SK-MEL-5 (cell line): ENCODE measurements around the gene AGAP1. TPM values are rescaled to one million over a fixed set of nuclear protein-coding genes. Genes with fewer than 3 reads are reported as not detected.

Experiments
- DNase-seq: peaks from one replicate; pipeline ENCODE4 v3.0.0-alpha.2; 2016; ENCODE audit warnings: low read depth, low spot score
- in situ Hi-C: cut with HindIII; loops from 2 replicates; pipeline ENCODE4 v1.10.0; 2016; ENCODE audit warnings: low sequenced_read_pairs, high pct_unique_total_duplicates, low pct_unique_long_range_greater_than_20kb
- total RNA-seq: library from RNA; depleted of rRNA; stranded (reverse); fragments of >200 nt; shearing (Covaris generic); gene quantifications from 2 replicates; pipeline ENCODE4 v1.2.3, GENCODE V29; 2014

The AGAP1 gene
- total RNA-seq, 1 experiment from 2014 or later, result 16.4 TPM

DNA sequence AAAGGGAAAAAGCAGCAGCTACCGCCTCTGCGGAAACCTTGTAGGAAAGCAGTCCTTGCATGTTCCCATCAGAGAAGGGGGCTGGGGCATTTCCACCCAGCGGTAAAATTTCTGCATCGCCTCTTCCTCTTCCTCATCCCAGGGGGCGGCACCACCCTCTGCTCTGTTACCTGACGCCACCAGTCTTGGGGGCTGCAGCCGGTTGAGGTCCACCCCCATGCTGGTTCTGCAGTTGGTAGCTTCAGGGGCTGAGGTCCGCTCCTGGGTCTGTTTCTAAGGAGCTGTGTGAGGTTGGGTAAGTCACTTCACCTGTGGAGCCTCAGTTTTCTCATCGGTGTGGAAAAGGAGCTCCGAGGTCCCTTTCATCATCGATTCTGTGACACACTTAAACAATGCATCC is 14.2 kb upstream of the AGAP1 start:
- in situ Hi-C loops, result no loop called here

DNA sequence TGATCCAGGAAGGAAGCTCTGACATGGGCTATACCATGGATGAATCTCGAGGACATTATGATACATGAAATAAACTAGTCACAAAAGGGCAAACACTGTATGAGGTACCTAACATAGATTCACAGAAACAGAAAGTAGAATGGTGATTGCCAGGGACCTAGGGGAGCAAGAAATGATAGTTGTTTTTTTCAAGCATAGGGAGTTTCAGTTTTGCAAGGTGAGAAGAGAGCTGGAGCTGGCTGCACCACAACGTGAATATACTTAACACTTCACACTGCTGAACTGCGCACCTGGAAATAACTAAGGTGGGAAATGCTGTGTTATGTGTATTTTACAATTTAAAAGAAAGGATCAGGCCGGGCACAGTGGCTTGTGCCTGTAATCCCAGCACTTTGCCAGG is 13.2 kb upstream of the AGAP1 start:
- DNase-seq, result no peak
- in situ Hi-C loops, result no loop called here

More for the DNA sequence above, 14.2 kb upstream of the AGAP1 start:
- DNase-seq, result no peak

GRCh38 chr2:235483313-235483712 is 10.5 kb upstream of the AGAP1 start:
- in situ Hi-C loops, result no loop called here
- no peak for DNase-seq

- DNase-seq, result no peak
- in situ Hi-C loops, result no loop called here
Measured at GRCh38 chr2:235485362-235485761, 8.5 kb upstream of the AGAP1 start.

DNA sequence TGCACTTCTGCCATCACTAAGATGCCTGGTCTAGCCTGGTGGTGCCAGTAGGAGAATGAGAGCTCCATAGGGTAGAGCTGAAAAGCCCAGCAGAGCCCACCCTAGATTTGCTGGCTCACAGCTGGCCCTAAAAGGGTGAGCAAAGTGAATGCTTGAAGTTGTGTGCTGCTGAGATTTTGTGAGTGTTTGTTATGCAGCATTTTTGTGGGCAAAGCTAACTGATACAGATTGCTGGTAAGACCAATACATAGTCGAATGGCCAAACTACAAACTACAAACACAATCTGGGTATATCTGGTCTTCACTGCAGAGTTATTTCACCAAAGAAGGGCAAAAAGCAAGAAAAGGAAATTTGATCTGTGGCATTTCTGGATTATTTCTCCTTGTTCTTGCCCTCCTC is 7.1 kb upstream of the AGAP1 start:
- no peak for DNase-seq
- in situ Hi-C loops, result no loop called here

DNA sequence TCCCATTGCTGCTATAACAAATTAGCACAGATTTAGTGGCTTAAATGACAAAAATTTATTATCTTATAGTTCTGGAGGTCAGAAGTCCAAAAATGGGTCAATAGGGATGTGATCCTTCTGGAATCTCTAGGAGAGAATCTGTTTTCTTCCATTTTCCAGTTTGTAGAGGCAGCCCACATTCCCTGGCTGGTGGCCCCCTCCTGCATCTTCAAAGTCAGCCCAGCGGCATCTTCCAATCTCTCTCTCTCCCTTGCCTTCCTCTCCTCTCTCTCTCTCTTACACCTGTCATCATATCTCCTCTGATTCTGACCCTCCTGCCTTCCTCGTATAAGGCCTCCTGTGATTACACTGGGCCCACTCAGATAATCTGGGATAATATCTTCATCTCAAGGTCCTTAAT is 3.9 kb upstream of the AGAP1 start:
- DNase-seq, result no peak
- in situ Hi-C loops, result no loop called here

DNA sequence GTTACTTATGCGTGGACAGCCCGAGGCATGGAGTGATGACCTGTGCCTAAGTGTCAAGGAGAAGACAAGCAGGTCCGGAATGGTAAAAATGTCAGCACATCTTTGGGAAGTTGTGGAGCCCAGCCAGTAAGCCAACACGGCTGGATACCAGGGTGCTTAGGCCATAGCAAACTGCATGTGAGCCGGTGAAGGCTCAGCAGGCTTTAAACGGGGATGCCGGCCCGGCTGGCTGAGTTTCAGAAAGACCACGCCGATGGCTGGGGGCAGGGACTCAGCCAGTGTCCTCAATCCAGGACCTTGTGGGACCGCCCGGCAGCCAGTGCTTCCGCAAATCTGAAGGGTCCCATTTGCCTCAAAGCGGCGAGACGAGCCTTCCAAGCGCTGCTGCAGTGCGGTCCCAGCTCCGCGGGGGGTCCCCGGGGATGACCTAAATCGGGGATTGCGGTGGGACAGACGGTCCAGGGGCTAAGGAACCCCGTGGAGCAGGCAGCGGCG is 946 bp upstream of the AGAP1 start:
- in situ Hi-C loops, result no loop called here
- no peak for DNase-seq

GRCh38 chr2:235493402-235493774 is 455 bp upstream of the AGAP1 start:
- no peak for DNase-seq
- in situ Hi-C loops, result no loop called here

DNA sequence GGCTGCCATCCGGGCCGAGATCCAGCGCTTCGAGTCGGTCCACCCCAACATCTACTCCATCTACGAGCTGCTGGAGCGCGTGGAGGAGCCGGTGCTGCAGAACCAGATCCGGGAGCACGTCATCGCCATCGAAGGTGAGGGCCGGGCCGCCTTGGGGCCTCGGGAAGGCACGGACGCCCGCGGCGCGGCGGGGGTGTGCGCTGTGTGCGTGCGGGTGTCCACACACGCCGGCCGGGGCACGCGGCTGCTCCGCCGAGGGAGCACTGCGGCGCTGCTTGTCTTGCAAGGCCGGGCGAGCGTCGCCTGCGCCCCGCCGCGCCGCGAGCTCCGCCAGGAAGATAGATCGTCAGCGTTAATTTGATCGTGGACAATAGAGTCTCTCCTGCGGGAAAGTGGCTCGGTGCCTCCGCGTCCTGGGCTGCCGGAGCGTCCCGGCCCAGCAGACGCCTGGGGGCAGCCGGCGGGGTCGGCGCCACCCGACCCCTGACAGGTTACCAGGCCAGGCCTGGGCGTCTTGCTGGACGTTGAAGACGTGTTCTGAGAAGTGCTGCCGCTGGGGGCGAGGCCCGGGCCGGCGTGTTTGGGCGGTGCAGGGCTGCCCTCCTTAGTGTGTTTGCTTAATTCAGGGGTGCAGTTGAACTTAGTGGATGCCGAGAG is 1.0 kb downstream of the AGAP1 start:
- in situ Hi-C loops, result no loop called here
- DNase-seq, result no peak

DNA sequence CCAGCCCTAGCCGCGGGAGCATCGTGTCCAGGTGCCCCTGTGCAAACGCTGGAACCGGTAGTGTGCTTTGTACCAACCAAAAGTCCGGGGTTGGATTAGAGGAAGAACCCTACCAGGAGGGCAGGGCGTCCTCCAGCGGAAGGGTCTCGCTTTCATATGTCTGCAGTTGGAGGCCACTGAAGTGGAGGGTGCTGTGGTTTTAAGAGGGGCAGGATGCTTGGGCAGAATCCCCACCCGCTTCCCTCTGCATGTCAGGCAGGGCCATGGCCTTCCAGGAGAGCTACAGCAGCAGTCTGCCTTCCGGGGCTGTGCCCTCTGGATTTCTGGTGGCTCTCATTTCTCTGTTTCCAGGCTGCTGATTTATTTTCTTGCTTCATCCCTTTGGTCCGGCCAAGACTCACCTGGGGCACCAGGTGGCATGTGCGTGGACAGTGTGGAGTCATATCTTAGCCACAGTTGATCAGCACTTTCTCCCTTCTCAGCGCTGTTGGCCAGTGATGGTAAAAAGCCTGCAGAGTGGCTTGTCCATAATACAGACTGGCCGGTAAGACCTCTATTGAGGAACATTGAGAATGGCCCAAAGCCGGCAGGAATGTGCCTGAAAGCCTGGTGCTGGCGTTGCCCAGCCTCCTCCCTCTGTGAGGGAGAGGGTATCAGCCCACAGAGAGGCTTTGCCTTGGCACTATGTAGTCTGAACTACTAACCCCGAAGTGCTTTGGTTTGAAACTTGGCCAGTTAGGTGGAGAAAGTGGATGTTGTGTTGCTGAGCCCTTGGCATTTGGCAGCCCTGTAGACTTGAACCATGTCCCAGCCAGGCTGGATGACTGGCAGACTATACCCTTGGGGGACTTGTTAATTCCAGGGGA is 1.8 kb downstream of the AGAP1 start:
- peak; percentile 25 for DNase-seq
- in situ Hi-C loops, result no loop called here

DNA sequence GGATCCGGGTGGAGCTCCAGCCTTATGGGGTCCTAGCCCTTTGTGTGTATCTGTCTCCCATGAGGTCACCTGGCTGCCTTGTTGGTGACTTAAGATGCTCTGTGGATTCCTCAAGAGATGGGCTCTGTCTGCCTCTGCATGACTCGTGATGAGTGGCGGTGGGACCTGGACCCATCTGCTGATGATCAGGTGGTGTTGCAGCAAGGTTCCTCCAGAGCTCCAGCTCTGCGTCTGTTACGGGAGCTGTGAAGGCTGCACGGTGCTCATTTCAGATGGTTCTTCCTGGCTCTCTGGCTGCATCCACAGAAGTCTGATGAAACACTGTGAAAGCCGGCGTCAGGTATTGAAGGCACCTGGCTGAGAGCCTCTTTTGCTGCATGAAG is 2.4 kb downstream of the AGAP1 start:
- DNase-seq, result no peak
- in situ Hi-C loops, result no loop called here

GRCh38 chr2:235497096-235497495 is 3.3 kb downstream of the AGAP1 start:
- in situ Hi-C loops, result no loop called here
- no peak for DNase-seq

- no peak for DNase-seq
- in situ Hi-C loops, result no loop called here
Measured at GRCh38 chr2:235498541-235498940, 4.7 kb downstream of the AGAP1 start.

- DNase-seq, result no peak
- in situ Hi-C loops, result no loop called here
Measured at GRCh38 chr2:235498946-235499812, 5.3 kb downstream of the AGAP1 start.

GRCh38 chr2:235500110-235500760 is 6.4 kb downstream of the AGAP1 start:
- no peak for DNase-seq
- in situ Hi-C loops, result no loop called here

- in situ Hi-C loops, result no loop called here
- DNase-seq, result no peak
Measured at GRCh38 chr2:235500761-235501672, 7.2 kb downstream of the AGAP1 start.

- DNase-seq, result no peak
- in situ Hi-C loops, result no loop called here
Measured at GRCh38 chr2:235501673-235502031, 7.8 kb downstream of the AGAP1 start.
